ENCODE results near the gene ATP6V0E1.
"Not testable (repeated sequence)": the region's sequence is repeated elsewhere in the genome, so short reads cannot be mapped to it uniquely, and the experiment has no call there.

The ATP6V0E1 gene

DNA sequence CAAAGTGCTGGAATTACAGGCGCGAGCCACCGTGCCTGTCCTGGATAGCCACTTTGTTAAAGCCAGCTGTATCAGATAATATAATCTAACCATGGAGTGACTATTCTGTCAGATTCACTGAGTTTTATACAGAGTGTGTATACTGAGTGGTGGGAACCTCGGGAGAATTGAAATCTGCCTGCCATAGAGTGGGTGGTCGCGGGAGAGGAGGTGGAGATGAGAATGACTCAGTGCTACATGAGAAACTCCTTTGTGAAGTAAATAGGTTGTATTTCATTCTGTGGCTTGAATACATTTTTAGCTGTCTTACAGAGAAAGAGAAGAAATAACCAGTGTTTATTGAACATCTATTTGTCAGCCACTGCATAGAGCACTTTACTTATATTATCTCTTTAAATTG lies 26.4 kb downstream of the ATP6V0E1 start:
- no peak for DNase-seq

DNA sequence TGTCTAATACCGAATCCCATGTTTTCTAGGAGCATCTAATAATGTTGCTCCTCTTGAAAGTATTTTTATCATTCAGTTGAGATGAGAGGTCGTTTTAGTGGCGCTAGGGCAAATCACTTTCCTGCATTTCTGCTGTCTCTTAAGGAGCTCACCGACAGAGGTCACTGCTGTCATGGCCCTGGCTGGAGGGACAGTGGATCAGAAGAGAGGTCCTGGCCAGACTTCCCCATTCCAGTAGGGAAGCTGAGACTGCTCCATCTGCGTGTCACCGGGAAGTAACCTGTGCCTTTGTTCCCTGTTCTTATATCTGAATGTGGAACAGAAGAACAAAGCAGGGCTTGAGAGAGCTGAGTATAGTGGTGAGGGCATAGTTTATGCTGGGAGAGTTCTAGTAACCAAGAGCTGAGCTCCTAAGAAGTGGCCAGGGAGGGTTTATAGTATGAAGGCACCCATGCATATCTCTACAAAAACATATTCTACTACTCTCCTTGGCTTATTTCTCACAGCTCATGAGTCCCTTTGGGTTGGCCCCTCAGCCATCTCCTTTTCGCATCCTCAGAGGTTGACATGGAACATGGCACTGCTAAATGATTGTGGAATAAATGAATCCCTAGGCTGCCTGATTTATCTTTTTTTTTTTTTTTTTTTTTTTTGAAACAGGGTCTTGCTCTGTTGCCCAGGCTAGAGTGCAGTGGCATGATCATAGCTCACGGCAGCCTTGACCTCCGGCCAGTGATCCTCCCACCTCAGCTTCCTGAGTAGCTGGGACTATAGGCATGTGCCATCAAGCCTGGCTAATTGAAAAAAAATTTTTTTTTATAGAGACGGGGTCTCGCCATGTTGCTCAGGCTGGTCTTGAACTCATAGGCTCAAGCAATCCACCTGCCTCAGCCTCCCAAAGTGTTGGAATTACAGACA lies 27.2 kb downstream of the ATP6V0E1 start:
- no peak for DNase-seq

DNA sequence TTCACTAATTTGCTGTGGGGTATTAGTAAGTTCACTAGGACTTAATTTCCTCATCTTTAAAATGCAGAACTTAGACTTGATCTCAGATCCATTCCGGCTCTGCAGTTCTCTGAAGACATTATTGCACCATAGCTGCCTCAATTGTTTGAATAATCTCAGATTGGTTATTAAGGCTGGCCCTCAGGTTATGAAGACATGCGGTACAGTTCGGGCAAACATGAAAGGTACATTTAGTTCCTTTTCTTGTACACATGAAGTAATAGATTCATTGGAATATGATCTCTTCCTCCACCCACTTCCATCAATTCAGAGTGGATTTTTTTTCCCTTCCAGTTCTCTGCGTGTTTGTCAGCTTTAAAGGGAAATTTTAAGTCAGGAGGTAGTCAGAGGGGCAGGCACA lies 28.0 kb downstream of the ATP6V0E1 start:
- no peak for DNase-seq

DNA sequence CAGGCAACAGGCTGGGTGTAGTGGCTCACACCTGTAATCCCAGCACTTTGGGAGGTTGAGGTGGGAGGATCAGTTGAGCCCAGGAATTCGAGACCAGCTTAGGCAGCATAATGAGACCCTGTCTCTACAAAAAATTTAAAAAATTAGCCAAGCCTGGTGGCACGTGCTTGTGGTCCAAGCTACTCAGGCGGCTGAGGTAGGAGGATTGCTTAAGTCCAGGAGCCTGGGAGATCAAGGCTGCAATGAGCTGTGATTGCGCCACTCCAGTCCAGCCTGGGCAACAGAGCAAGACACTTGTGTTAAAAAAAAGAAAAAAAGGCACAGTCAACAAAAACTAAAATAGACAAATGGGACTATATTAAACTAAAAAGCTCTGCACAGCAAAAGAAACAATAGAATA lies 29.3 kb downstream of the ATP6V0E1 start:
- no peak for DNase-seq

DNA sequence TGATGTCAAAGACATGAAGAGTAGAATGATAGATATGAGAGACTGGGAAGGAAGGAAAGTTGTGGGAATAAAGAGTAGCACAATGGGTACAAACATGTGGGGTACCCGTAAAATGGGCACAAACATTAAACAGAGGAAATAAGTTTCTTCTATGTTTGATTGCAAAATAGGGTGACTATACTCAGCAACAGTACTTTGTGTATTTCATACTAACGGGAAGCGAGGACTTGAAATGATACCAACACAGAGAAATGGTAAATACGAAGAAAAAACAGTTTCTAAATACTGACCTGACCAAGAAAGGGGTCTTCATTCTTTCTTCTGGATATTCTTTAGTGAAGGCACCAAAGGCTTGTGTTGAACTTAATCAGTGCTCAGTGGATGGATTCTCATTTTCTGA lies 31.1 kb downstream of the ATP6V0E1 start:
- DNase-seq, result no peak

DNA sequence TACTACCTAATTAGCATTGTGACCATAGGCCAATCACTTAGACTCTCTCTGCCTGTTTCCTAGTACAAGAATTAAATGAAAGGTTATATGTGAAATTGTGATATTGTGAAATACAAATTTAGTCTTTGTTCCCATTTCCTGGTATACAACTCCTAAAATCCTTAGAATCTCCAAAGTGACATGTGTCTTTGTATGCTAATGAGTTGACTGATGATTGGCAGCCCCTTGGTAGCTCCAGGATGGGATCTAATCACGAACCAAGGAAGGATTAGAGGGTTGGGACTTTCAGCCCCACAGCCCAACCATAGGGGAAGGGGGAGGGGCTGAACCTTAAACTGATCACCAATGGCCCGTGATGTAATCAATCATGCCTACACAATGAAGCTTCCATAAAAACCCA lies 31.6 kb downstream of the ATP6V0E1 start:
- no peak for DNase-seq

DNA sequence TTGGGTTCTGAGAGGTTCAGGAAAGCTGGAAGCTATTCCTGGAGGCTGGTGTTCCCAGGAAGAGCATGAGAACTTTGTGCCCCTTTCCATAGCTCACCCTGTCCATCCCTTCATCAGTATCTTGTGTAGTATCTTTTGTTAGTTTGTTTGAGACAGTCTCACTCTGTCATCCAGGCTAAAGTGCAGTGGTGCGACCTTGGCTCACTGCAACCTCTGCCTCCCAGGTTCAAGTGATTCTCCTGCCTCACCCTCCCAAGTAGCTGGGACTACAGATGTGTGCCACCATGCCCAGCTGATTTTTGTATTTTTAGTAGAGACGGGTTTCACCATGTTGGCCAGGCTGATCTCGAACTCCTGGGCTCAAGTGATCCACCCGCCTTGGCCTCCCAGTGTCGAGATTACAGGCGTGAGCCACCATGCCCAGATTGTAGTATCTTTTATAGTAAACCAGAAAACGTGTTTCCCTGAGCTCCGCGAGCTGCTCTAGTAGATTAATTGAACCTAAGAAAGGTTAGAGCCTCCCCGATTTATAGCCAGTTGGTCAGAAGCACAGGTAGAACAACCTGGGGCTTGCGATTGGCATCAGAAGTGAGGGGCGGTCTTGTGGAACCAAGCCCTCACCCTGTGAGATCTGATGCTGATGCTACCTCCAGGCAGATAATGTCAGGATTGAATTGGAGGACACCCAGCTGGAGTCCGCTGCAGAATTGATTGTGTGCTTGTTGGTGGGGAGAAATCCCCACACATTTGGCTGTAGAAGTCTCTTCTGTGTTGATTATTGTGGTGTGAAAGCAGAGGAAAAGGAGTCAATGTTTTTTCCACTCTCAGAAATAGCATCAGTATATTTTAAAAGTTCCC lies 32.3 kb downstream of the ATP6V0E1 start:
- DNase-seq, result no peak

DNA sequence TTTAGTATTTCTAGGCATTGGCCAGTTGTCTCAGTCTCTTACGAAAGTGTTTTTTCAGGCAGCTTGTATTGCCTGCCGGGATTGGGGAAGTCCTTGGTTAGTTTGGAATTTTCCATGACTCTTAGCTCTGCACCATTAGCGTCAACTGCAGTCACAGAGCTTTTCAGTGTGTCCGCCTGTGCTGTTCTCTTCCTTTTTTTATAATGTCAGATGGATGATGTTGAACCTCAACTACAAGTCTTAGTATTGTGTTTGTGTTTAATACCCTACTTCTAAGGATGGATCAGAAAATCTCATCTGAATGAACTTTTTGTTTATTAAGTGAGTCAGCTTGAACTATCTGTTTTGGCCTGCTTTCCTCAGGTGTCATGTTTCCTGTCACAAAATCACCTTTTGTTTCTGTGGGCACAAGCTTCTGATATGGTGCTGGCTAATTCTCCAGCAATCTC lies 33.1 kb downstream of the ATP6V0E1 start:
- no peak for DNase-seq

DNA sequence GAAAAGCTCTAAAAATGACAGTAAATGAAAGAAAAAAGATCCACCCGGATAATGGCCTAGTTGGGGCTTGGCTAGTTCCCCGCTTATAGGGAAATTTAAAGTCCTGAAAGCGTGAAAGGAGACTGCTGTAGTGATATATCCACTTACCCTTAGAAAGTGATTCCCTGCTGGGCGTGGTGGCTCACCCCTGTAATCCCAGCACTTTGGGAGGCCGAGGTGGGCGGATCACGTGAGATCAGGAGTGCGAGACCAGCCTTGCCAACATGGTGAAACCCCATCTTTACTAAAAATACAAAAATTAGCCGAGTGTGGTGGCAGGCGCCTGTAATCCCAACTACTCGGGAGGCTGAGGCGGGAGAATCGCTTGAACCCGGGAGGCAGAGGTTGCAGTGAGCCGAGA lies 33.5 kb downstream of the ATP6V0E1 start:
- not testable (repeated sequence) for DNase-seq

DNA sequence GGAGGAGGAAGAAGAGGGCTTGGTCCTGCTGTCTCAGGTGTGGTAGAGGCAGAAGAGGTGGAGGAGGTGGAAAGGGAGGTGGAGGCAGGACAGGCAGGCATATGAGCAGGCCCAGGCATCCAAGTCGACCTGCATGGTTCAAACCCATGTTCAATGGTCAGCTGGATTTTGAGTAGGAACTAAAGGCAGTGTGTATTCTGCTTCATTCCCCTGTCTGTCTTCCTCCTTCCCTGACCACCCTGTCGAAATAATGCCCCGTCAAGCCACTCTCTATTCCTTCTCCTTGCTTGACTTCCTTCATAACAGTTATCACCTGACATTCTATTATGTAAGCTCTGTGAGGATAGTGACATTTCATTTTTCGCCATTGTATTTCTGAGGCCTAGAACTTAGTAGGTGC lies 34.8 kb downstream of the ATP6V0E1 start:
- no peak for DNase-seq

DNA sequence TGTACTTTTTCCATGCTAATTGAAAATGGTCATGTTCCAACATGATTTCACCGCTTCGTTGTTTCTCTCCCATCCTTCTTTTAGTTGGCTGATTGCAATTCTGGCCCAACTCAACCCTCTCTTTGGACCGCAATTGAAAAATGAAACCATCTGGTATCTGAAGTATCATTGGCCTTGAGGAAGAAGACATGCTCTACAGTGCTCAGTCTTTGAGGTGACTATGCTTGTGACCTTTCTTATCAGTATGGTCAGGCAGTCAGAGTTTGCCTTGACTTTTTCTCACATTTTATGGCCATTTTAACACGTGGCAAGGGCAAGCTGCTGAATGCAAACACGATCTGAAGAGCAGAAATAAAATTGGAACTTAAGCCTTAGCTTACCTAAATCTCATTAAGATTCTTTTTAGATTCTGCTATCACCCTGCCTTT lies 36.6 kb downstream of the ATP6V0E1 start:
- DNase-seq, result no peak

DNA sequence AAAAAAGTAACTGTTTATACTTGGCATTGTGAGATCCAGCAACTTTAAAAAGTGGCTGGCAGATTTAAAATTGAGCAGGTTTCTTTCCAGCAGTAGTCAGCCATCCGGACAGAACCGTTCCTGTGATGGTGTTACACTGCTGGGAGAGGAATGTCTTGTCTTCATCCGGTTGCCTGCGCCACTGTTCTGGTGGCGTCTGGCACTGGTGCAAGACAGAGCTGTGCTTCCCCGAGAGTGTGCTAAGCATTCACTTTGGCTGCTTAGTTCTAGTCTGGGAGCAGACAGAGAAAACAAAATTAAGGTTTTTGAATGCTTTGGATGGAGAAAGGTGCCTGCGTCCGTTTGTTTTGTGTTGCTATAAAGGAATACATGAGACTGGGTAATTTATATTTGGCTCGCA lies 37.1 kb downstream of the ATP6V0E1 start:
- DNase-seq, result no peak

DNA sequence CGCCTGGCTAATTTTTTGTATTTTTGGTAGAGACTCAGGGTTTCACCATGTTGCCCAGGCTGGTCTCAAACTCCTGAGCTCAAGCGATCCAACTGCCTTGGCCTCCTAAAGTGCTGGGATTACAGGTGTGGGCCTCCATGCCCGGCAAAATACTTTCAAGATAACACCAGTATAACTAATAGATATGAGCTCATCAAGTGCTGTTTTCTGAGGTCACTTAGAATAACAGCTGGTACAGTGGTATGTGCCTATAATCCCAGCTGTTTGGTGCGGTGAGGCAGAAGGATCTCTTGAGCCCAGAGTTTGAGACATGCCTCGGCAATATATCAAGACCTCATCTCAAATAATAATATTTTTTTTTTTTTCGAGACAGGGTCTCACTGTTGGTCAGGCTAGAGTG lies 42.1 kb downstream of the ATP6V0E1 start:
- DNase-seq, result no peak

DNA sequence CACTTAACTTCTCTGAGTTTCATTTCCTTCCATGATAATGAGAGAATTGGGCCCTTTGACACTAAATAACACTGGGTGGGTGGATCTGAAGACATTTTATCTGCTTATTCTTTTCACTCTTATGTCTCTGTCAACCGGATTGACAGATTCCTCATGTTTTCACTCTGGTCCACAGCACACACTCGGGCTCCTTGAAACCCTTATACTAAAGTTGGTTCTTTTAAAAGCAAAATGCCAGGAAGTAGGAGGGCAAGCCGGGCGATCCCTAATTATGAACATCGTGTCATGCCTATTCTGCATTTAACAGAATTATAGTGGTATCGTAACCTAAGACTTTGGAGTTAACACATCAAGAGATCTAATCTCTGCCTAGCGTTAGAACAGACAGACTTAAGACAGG lies 44.3 kb downstream of the ATP6V0E1 start:
- no peak for DNase-seq

DNA sequence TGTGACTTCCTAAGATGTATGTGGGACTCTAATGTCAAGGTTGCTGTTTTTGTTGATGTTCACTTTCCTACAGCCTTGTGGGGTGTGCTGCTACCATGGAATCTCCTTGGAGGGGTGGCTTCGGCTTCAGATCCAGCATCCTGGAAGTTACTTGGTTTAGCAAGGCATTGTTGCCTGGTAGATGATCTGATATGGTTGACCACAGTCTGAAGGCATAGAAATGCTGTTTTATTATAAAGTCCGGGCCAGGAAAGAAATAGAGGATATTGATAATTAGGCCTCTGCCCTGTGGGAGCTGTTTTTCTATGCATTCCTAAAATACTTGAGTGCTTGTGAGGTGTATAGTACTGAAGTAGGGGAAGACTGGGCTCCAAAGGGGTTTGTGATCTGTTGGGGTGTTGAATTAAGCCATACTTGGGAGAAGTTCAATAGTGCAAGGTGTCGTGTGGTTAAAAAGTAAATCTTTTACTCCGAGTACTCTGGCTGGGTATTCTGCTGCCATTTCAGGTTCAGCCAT lies 45.3 kb downstream of the ATP6V0E1 start:
- DNase-seq, result no peak

DNA sequence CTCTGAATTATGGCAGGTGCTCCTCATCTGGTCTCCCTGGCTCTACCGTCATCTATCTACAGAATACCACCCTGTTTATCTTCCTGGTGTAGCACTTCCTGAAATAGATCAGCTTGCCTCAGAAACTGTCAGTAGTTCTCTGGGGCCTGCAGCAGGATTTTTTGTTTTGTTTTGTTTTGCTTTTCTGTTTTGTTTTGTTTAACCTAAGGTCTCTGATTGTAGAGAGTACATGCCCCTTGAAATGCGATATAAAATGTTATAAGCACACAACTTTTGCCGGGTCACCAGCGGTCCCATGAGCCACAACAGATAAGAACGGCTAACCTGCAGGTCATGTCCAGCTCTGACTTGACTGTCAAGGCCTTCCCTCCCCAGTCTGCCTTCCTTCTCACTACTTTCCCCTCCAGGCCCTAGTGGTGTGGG lies 45.9 kb downstream of the ATP6V0E1 start:
- no peak for DNase-seq

DNA sequence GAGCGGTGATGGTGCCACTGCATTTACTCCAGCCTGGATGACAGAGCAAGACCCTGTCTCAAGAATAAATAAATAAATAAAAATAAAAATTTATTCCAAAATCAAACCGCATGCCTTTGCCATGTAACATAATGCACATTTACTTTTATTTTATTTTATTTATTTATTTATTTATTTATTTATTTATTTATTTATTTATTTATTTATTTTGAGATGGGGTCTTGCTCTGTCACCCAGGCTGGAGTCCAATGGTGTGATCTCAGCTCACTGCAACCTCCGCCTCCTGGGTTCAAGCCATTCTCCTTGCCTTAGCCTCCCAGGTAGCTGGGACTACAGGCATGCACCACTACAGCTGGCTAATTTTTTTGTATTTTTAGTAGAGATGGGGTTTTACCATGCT lies 48.5 kb downstream of the ATP6V0E1 start:
- DNase-seq, result not testable (repeated sequence)

DNA sequence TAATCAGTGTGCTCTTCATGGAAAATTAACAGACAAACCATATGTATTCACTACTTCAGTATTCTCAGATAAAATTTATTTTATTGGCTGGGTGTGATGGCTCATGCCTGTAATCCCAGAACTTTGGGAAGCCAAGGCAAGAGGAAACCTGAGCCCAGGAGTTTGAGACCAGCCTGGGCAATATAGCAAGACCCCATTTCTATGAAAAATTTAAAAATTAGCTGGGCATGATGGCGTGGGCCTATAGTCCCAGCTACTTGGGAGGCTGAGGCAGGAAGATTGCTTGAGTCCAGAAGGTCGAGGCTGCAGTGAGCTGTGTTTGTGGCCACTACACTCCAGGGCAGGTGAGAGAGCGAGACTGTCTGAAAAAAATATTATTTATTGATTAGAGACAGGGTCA lies 49.2 kb downstream of the ATP6V0E1 start:
- DNase-seq, result no peak

DNA sequence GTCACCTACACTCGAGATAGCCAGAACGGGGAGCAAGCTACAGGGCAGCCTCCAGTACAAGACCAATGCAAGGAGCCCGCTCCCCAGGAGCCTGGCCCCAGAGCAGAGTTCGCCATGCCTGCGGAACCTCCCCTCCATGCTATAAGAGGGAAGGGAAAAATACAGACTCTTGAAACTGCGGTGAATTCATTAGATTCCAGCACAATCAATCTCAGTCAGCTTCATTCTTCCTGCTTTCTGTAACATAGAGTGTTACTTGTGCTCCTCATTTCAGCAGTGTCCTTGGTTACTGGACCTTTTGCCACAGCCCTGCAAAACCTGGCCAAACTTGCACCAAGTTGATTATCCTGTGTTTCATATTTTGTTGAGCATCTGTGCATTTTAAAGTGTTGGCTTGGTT lies 50.4 kb downstream of the ATP6V0E1 start:
- no peak for DNase-seq

DNA sequence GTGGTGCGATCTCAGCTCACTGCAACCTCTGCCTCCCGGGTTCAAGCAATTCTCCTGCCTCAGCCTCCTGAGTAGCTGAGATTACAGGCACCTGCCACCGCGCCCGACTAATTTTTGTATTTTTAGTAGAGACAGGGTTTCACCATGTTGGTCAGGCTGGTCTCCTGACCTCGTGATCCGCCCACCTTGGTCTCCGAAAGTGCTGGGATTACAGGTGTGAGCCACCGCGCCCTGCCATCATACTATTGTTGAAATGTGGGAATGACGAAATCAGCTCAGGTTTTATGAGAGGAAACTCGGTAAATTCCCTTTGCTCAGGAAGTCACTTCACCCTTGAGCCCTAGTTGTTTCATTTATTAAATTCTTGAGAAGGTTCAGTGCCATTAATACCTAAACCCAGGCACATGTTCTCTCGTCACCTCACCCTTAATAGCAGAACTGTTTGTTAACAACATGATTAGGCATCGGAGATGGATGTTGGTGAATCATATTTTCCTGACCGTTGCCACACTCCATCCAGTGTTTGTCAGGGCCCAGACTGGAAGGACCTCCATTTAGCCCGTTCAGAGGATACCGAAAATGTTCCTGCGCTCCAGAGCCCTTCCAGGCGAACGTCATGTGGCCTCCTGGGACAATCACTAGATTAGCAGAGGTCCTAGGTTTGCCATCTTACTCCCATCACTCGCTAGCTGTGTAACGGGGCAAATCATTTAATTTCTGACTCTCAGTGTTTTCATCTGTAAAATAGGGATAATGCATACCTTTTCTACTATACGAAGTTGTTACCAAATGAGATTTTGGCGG lies 52.5 kb downstream of the ATP6V0E1 start:
- no peak for DNase-seq

DNA sequence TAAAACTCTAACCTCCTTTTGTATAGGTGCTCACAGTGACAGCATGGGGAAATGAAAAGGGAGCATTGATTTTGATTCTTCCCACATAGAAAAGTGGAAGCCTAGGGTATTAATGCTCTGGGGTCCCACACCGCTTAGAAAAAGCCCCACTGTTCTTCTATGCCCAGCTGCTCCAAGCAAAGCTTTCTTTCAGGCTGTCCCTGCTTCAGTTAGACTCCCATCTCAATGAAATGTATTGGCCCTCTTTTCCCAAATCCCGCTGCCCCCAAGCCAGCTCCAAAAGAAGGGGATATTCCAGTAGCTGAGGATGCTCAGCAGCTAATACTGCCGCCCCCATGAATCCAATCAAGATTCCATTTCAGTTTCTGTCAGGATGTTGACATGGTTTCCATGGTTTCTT lies 55.6 kb downstream of the ATP6V0E1 start:
- DNase-seq, result no peak

DNA sequence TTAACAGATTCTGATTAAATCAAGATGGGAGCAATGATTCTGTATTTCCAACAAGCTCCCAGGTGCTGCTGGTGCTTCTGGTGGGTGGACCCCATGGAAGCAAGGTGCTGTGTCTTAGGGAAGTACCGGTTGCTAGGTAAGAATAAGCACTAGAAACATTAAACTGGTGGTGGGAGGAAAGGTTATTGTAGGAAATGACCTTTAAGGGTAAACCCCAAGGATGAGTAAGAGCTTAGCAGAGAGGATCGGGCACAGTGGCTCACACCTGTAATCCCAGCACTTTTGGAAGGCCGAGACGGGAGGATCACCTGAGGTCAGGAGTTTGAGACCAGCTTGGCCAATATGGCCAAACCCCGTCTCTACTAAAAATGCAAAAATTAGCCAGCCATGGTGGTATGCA lies 56.4 kb downstream of the ATP6V0E1 start:
- no peak for DNase-seq
